DMS79 treated with DMSO at 0.1 percent for 48 hours (cell line): ENCODE data around the gene ARHGEF7.

Experiments
- DNase-seq: peaks from one replicate; lab custom pipeline; 2025; lab: John Stamatoyannopoulos, UW

ARHGEF7 gene

DNA sequence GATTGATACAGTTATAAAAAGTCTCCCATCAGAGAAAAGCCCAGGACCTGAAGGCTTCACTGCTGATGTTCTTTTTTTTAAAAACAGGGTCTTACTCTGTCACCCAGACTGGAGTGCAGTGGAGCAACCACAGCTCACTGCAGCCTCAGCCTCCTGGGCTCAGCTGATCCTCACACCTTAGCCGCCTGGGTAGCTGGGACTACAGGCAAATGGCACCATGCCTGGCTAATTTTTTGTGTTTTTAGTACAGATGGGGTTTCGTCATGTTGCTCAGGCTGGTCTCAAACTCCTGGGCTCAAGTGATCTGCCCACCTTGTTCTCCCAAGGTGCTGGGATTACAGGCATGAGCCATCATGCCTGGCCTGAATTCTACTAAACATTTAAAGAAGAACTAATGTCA is 238.4 kb downstream of the ARHGEF7 start:
- DNase-seq = no peak

DNA sequence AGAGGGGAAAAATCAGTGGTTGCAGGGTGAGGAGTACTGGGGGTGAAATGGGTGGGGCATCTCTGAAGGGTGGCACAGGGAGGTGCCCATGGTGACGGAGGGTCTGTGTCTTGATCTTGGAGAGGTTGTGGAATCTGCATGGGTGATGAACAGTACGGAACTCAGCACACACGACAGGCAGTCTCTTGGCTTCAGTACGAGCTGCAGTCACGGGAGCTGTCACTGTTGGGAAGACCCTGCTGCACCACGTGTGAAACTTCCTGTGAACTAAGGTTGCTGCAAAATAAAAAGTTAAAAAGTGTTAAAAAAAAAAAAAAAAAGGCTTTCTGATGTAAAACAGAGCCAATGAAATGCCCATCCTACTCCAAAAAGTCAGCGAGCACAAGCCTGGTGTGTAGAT is 239.7 kb downstream of the ARHGEF7 start:
- no peak for DNase-seq
